ENCODE results near the gene MTCH1.

GRCh38 chr6:37016995-37017394, 31.0 kb upstream of the MTCH1 start:
- TF ChIP-seq TAF1 (IDR thresholded peaks at IDR 0.05; ENCODE audit: low read depth) (no peak), RAD21 (IDR thresholded peaks at IDR 0.05; ENCODE audit: low read depth) (no peak), USF1 (IDR thresholded peaks at IDR 0.05) (no peak), TEAD4 (IDR thresholded peaks at IDR 0.05) (no peak)
